HG02763 (cell line): ENCODE results near the gene PRR20B.
"Not testable (repeated sequence)": the region's sequence is repeated elsewhere in the genome, so short reads cannot be mapped to it uniquely, and the experiment has no call there.

Experiments used
- ATAC-seq: cut with Tn5 transposase; IDR thresholded peaks from one replicate; pipeline ENCODE4 v1.9.1; 2021; ENCODE audit warnings: mild to moderate bottlenecking, moderate library complexity; ENCODE audit not compliant: unreplicated experiment

PRR20B gene

DNA sequence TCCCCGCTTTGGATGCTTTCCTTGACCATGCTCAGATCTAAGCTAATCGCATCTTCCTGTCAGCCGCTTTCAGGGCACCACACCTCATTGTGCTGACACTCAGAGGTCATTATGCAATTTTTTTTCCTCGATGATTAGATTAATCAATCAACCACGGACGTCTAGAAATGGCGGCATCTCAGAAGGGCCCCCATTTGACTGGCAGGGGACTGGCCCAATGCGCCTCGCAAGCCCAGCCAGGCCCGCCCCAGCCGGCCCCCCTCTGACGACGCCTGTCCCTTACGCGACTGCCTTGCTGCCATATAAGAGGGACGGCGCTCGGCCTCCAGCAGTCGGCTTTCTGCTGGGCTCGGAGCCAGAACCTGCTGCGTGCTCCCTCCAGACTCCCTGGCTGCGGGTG is at the start of gene PRR20B:
PRR20B (plus strand) TSS at position 301 of the 400 bp plus-strand sequence. CDS start 387 bp downstream, outside the sequence.
- ATAC-seq, result not testable (repeated sequence)

GRCh38 chr13:57114945-57115344 is 32.3 kb upstream of the PRR20B start:
- no peak for ATAC-seq

DNA sequence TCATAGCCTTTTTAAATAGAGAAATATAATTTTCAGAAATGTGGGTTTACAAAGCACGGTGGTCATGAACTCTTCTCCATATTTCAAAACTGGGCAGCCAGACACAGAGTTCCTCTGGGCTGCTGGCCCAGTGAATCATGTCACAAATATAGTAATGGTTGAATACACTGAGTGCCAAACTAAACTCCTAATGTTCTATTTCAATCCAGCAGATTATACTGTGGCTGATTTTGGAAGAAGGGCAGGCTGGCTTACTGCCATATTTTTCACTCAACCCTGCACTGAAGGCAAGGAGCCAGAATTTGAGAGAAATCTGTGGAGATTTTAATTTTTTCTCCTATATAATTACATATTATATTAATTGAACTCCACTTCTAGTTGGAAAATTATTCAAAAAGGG is 23.6 kb upstream of the PRR20B start:
- no peak for ATAC-seq

- ATAC-seq, result no peak
These were observed 18.4 kb upstream of the PRR20B start for GRCh38 chr13:57128909-57129308.

GRCh38 chr13:57136093-57136492 is 11.2 kb upstream of the PRR20B start:
- ATAC-seq, result no peak

DNA sequence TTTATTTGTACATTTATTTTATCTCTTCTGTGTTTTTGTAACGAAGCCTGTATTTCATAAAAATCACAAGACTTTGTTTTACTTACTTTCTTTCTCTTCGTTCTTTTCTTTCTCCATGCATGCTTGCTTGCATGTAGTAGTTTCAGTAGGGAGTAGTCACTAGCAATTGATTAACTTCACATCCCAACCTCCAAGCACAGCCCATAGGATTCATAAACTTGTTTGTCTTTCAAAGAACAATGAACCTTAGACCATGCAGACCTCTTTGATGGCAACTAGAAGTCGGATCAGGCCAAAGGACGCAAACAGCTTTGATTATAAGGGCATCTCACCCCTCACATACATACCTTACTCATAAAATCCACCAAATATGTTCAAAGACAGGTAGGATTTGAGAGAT is 9.7 kb upstream of the PRR20B start:
- no peak for ATAC-seq

GRCh38 chr13:57138988-57139387 is 8.3 kb upstream of the PRR20B start:
- no peak for ATAC-seq

GRCh38 chr13:57139781-57140180 is 7.5 kb upstream of the PRR20B start:
- not testable (repeated sequence) for ATAC-seq

DNA sequence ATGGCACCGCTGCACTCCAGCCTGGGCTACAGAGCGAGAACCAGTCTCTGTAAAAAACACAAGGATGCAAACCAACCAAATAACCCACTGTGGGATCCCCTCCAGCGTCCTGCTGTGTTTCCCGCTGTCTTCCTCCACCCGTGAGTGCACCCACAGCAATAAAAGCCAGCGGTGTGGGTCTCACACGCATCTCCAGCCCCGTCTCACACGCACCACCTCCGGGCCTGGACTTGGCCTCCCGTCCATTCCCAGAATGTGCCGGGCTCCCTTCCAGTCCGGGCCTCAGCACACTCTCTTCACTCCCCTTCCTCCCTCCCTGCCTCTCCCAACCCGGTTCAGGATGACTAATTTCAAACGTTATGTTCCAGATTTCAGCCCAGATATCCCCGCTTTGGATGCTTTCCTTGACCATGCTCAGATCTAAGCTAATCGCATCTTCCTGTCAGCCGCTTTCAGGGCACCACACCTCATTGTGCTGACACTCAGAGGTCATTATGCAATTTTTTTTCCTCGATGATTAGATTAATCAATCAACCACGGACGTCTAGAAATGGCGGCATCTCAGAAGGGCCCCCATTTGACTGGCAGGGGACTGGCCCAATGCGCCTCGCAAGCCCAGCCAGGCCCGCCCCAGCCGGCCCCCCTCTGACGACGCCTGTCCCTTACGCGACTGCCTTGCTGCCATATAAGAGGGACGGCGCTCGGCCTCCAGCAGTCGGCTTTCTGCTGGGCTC is 6.9 kb upstream of the PRR20B start, which contains the start of gene PRR20A:
PRR20A (plus strand) TSS at position 684 of the 734 bp plus-strand sequence. CDS start 387 bp downstream, outside the sequence.
- not testable (repeated sequence) for ATAC-seq

GRCh38 chr13:57148106-57148505 is 818 bp downstream of the PRR20B start:
- ATAC-seq, result not testable (repeated sequence)

- not testable (repeated sequence) for ATAC-seq
These were observed 6.5 kb downstream of the PRR20B start, which contains the start of gene PRR20C for GRCh38 chr13:57153761-57154160. TSS of gene PRR20C (plus strand) at chr13:57154061. CDS start at chr13:57154448, 387 bp downstream.

- ATAC-seq, result not testable (repeated sequence)
These were observed 13.0 kb downstream of the PRR20B start, which contains the start of gene PRR20D for GRCh38 chr13:57160332-57160731. TSS of gene PRR20D (plus strand) at chr13:57160632. CDS start at chr13:57161019, 387 bp downstream.

- ATAC-seq, result not testable (repeated sequence)
These were observed 19.6 kb downstream of the PRR20B start, which contains the start of gene PRR20E for GRCh38 chr13:57166897-57167296. TSS of gene PRR20E (plus strand) at chr13:57167197. CDS start at chr13:57167584, 387 bp downstream.

DNA sequence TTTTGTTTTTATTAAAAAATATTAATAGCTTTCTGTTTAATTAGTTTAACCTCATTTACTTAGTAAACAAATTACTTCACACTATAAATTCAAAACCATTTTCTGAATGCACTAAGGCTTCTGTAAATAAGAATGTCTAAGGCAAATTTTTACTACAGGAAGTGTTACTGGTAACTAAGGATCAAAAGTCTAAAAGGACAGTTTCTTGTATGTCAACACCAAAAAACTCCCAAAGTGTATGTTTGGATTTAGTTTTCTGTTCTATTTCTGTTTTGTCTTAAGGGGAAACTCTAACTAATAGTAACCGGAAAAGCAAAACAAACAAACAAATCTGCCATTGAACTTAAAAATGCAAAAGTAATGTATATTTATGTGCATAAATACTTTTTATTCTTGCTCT is 44.4 kb downstream of the PRR20B start:
- ATAC-seq, result no peak
